B cell (primary cell): ENCODE measurements around the gene STAC3. TPM values are rescaled to one million over a fixed set of nuclear protein-coding genes. Genes with fewer than 3 reads are reported as not detected.

Source experiments
- ATAC-seq: fragments of 200-7000 bp; cut with Tn5 transposase; one replicate; pipeline ENCODE4 v1.10.0; 2021; ENCODE audit warnings: low read depth, mild to moderate bottlenecking, moderate number of reproducible peaks, moderate library complexity
- CTCF ChIA-PET: fragments of 350-600 bp; sonication (Branson Sonifier 250); formaldehyde crosslinking; loops from one replicate; lab custom pipeline; 2021; ENCODE audit warnings: antibody characterized with exemption, inconsistent platforms; lab: Charles Lee
- POLR2A ChIA-PET: fragments of 350-600 bp; sonication (Branson Sonifier 250); formaldehyde crosslinking; loops from one replicate; lab custom pipeline; 2021; ENCODE audit warnings: antibody characterized with exemption; lab: Charles Lee
- DNase-seq: peaks from one replicate; pipeline ENCODE4 v3.0.0; 2013
- H2AFZ ChIP-seq: 2 replicates; pipeline ENCODE4 v1.6.1; 2012; ENCODE audit warnings: mild to moderate bottlenecking, low read depth, low read length; ENCODE audit not compliant: insufficient read depth, poor library complexity, severe bottlenecking
- H3K27ac ChIP-seq, 2 donors: 1 replicate in 1 of 2; 2 replicates in 1 of 2; pipeline ENCODE4 v1.5.1; 2012 to 2013; ENCODE audit warnings: low read length in 2 of 2, mild to moderate bottlenecking in 2 of 2, moderate library complexity in 1 of 2
- H3K27me3 ChIP-seq, 4 experiments: fragments of 200-600 bp in 1 of 4; sonication (generic) in 1 of 4; replicated peaks in 1 of 4; 1 replicate in 2 of 4; 2 replicates in 2 of 4; pipeline versions ENCODE4 v1.6.1 to v1.7.0; 2013 to 2016; ENCODE audit warnings: low read length in 3 of 4, mild to moderate bottlenecking in 2 of 4, mixed read lengths in 1 of 4, moderate library complexity in 1 of 4; ENCODE audit not compliant: insufficient read depth in 4 of 4, control insufficient read depth in 3 of 4; ENCODE audit errors: control extremely low read depth in 1 of 4
- H3K36me3 ChIP-seq, 2 experiments: replicated peaks in 1 of 2; 1 replicate in 1 of 2; 2 replicates in 1 of 2; pipeline versions ENCODE4 v1.6.1 to v1.7.1; 2013; ENCODE audit warnings: low read length in 1 of 2; ENCODE audit not compliant: insufficient read depth in 2 of 2, control insufficient read depth in 1 of 2; ENCODE audit errors: control extremely low read depth in 1 of 2, extremely low read depth in 1 of 2
- H3K4me1 ChIP-seq, 2 donors: fragments of 200-600 bp in 1 of 2; sonication (generic) in 1 of 2; 1 replicate in 1 of 2; 2 replicates in 1 of 2; pipeline versions ENCODE4 v1.5.1 to v1.6.1; 2013 to 2017; ENCODE audit warnings: low read length in 2 of 2; ENCODE audit not compliant: control insufficient read depth in 2 of 2, insufficient read depth in 2 of 2
- H3K4me2 ChIP-seq: replicated peaks from 2 replicates; pipeline ENCODE3; 2012; ENCODE audit warnings: mild to moderate bottlenecking, low read depth, low read length; ENCODE audit not compliant: poor library complexity, severe bottlenecking
- H3K4me3 ChIP-seq, 5 experiments: fragments of 200-600 bp in 1 of 5; sonication (generic) in 1 of 5; 1 replicate in 3 of 5; 2 replicates in 2 of 5; pipeline versions ENCODE4 v1.5.1 to v1.7.0; 2011 to 2016; ENCODE audit warnings: low read length in 4 of 5, mild to moderate bottlenecking in 4 of 5, low read depth in 2 of 5, control low read depth in 1 of 5, moderate library complexity in 1 of 5; ENCODE audit not compliant: insufficient read depth in 1 of 5; ENCODE audit errors: control extremely low read depth in 1 of 5, extremely low read depth in 1 of 5
- H3K79me2 ChIP-seq: fragments of 200-600 bp; sonication (generic); one replicate; pipeline ENCODE4 v1.6.0; 2016; ENCODE audit warnings: low read length; ENCODE audit not compliant: control insufficient read depth, insufficient read depth
- H3K9ac ChIP-seq: fragments of 200-600 bp; sonication (generic); 2 replicates; pipeline ENCODE4 v1.6.1; 2017; ENCODE audit warnings: mild to moderate bottlenecking, low read length, moderate library complexity
- H3K9me3 ChIP-seq, 3 donors: one replicate each; pipeline versions ENCODE4 v1.6.1 to v1.7.1; 2013; ENCODE audit warnings: low read length in 2 of 3; ENCODE audit not compliant: control insufficient read depth in 2 of 3, insufficient read depth in 1 of 3; ENCODE audit errors: control extremely low read depth in 1 of 3
- H4K20me1 ChIP-seq: 2 replicates; pipeline ENCODE4 v1.6.0; 2012; ENCODE audit warnings: mild to moderate bottlenecking, low read length; ENCODE audit not compliant: insufficient read depth, control insufficient read depth, poor library complexity, severe bottlenecking
- H3K27ac Mint-ChIP-seq: one replicate; pipeline ENCODE4 v1.8.0; 2021; ENCODE audit warnings: mixed read lengths
- H3K27me3 Mint-ChIP-seq: one replicate; pipeline ENCODE4 v1.8.0; 2021; ENCODE audit warnings: mixed read lengths
- H3K4me1 Mint-ChIP-seq: one replicate; pipeline ENCODE4 v1.8.0; 2021; ENCODE audit warnings: mixed read lengths
- H3K4me3 Mint-ChIP-seq: one replicate; pipeline ENCODE4 v1.8.0; 2021; ENCODE audit warnings: mixed read lengths
- H3K9me3 Mint-ChIP-seq: one replicate; pipeline ENCODE4 v1.8.0; 2022; ENCODE audit warnings: mixed read lengths; ENCODE audit not compliant: insufficient read depth
- CTCF ChIP-seq: fragments of 200-600 bp; IDR thresholded peaks from one replicate; pipeline ENCODE4 v1.8.0; 2022; ENCODE audit warnings: antibody characterized with exemption, mild to moderate bottlenecking
- EZH2 ChIP-seq: IDR thresholded peaks from 2 replicates; pipeline ENCODE4 v1.6.1; 2012; ENCODE audit warnings: borderline replicate concordance, low read depth, mild to moderate bottlenecking, moderate library complexity, low read length; ENCODE audit not compliant: insufficient read depth, poor library complexity, severe bottlenecking
- WGBS: methylation state at CpG from one replicate; pipeline ENCODE4 v1.1.5; 2013; ENCODE audit warnings: missing lambda C conversion rate; ENCODE audit not compliant: insufficient coverage; 5-methylcytosine and 5-hydroxymethylcytosine counted together
- intact Hi-C: fragments of 100-400 bp; cut with micrococcal nuclease; formaldehyde crosslinking; loops from one replicate; pipeline ENCODE4 v1.10.0; 2022
- polyA plus RNA-seq: library from polyadenylated mRNA; depleted of rRNA; stranded (reverse); fragments of >200 nt; gene quantifications from 2 replicates; pipeline ENCODE4 v1.2.3, GENCODE V29; 2012
- total RNA-seq, 2 donors: library from RNA; stranded (reverse); fragments of 120-200 nt in 1 of 2; gene quantifications; 1 replicate in 1 of 2; 2 replicates in 1 of 2; pipeline versions ENCODE4 v1.2.3 to v1.2.4, GENCODE V29; 2013 to 2022

STAC3 gene
- total and polyA plus RNA-seq, 2 donors (not counting 1 experiment from before 2014, with no cell fraction given): 4.5 to 6.2 TPM

GRCh38 chr12:57224973-57225679 lies 25.9 kb downstream of the STAC3 start:
- ChIA-PET CTCF (interaction anchor here (12.0 to 31.1 kb wide), 2 partner anchors 9 to 14 kb away, joined by 360 to 838 read pairs; partner anchors contain the start of gene NXPH4), POLR2A (interaction anchor here (0.6 to 7.5 kb wide), 2 partner anchors 13 to 97 kb away, joined by 3 to 89 read pairs; a partner anchor contains a TSS)
- Histone ChIP-seq H3K4me2 (peak overlapping the region; percentile 72), H2AFZ (peak overlapping the region; percentile 34), H3K4me3 (peak overlapping the region in 1 of 5 experiments; percentile 48), H3K27ac (no peak overlapping the region), H3K9ac (peak overlapping the region; percentile 24), H3K4me1 (peaks cover 75 to 84% of the 10 kb centered on the region in 2 donors), H3K36me3 (no peaks in the 10 kb centered on the region), H3K79me2 (peaks cover 21% of the 10 kb centered on the region), H3K9me3 (peaks cover 0 to 41% (median 0%) of the 10 kb centered on the region in 3 donors), H4K20me1 (peaks cover 24% of the 10 kb centered on the region), H3K27me3 (peaks cover 0 to 73% (median 48%) of the 10 kb centered on the region in 4 experiments)
- ATAC-seq: peak; percentile 46
- WGBS: 2% methylated on average over 61 of the region's 61 CpGs
- no peak for TF ChIP-seq EZH2
- TF ChIP-seq CTCF: peak; percentile 71
- peak; percentile 89 for DNase-seq
- H3K27me3 Mint-ChIP-seq: peaks cover 41% of the 10 kb centered on the region
- intact Hi-C loops: loop anchor here (1.0 to 5.0 kb wide), 3 partner anchors 9 to 148 kb away; partner anchors contain the start of genes NEMP1 and NXPH4
- H3K4me3 Mint-ChIP-seq: peak overlapping the region; percentile 85
- H3K27ac Mint-ChIP-seq: peak overlapping the region; percentile 84
- peaks cover 73% of the 10 kb centered on the region for H3K4me1 Mint-ChIP-seq
- H3K9me3 Mint-ChIP-seq: no peaks in the 10 kb centered on the region
